MCF 10A (cell line): ENCODE data around the gene NKD1. TPM values are rescaled to one million over a fixed set of nuclear protein-coding genes. Genes with fewer than 3 reads are reported as not detected.

Experiments used
- BruUV-seq: library from RNA; stranded (reverse); fragments of 400-500 nt; replicated peaks from 2 replicates; lab custom pipeline; 2021; lab: Mats Ljungman, UMichigan
- CTCF ChIA-PET: fragments of 300-600 bp; sonication (Branson Sonifier 250); formaldehyde crosslinking; extraction: SDS; loops from one replicate; lab custom pipeline; 2021; ENCODE audit warnings: antibody characterized with exemption, inconsistent platforms; lab: Yijun Ruan, JAX
- POLR2A ChIA-PET: fragments of 300-600, 350-650 bp; sonication (Branson Sonifier 250); formaldehyde crosslinking; extraction: SDS; loops from one replicate; lab custom pipeline; 2020; ENCODE audit warnings: antibody characterized with exemption, inconsistent platforms; lab: Yijun Ruan, JAX
- DNase-seq: peaks from one replicate; pipeline ENCODE4 v3.0.0-alpha.2; 2018; ENCODE audit not compliant: unreplicated experiment
- H3K27ac Mint-ChIP-seq: one replicate; pipeline ENCODE4 v1.8.0; 2022; ENCODE audit warnings: mild to moderate bottlenecking, low read depth, mixed read lengths; ENCODE audit not compliant: unreplicated experiment
- H3K27me3 Mint-ChIP-seq: one replicate; pipeline ENCODE4 v1.8.0; 2022; ENCODE audit warnings: mixed read lengths; ENCODE audit not compliant: insufficient read depth, unreplicated experiment
- H3K36me3 Mint-ChIP-seq: one replicate; pipeline ENCODE4 v1.8.0; 2022; ENCODE audit warnings: mild to moderate bottlenecking, moderate library complexity, mixed read lengths; ENCODE audit not compliant: insufficient read depth, unreplicated experiment
- H3K4me1 Mint-ChIP-seq: one replicate; pipeline ENCODE4 v1.8.0; 2022; ENCODE audit warnings: mixed read lengths; ENCODE audit not compliant: insufficient read depth, unreplicated experiment
- H3K4me3 Mint-ChIP-seq: one replicate; pipeline ENCODE4 v1.8.0; 2022; ENCODE audit warnings: mild to moderate bottlenecking, moderate library complexity, mixed read lengths; ENCODE audit not compliant: unreplicated experiment
- H3K9me3 Mint-ChIP-seq: one replicate; pipeline ENCODE4 v1.8.0; 2022; ENCODE audit warnings: mixed read lengths; ENCODE audit not compliant: unreplicated experiment
- CTCF ChIP-seq: fragments of 200-600 bp; IDR thresholded peaks from one replicate; pipeline ENCODE4 v1.8.0; 2022; ENCODE audit warnings: antibody characterized with exemption, mild to moderate bottlenecking; ENCODE audit not compliant: unreplicated experiment
- intact Hi-C: fragments of 100-400 bp; cut with micrococcal nuclease; formaldehyde crosslinking; loops from 2 replicates; pipeline ENCODE4 v1.14.1; 2022
- total RNA-seq: library from RNA; stranded (reverse); gene quantifications from 2 replicates; pipeline ENCODE4 v1.2.3, GENCODE V29; 2022

Gene NKD1
- total RNA-seq, 1 experiment from 2014 or later = 0.07 TPM

GRCh38 chr16:50609049-50609448 lies 60.9 kb downstream of the NKD1 start:
- no TSS peak for BruUV-seq
- Mint-ChIP-seq H3K36me3 (no peaks in the 10 kb centered on the region), H3K9me3 (no peaks in the 10 kb centered on the region), H3K4me1 (no peaks in the 10 kb centered on the region), H3K27me3 (no peaks in the 10 kb centered on the region), H3K4me3 (no peak overlapping the region), H3K27ac (no peak overlapping the region)
- POLR2A ChIA-PET = no interaction called here
- CTCF ChIA-PET = no interaction called here
- no peak for TF ChIP-seq CTCF
- DNase-seq = no peak
- intact Hi-C loops = no loop called here

GRCh38 chr16:50609471-50609870 lies 61.3 kb downstream of the NKD1 start:
- Mint-ChIP-seq H3K4me3 (no peak overlapping the region), H3K36me3 (no peaks in the 10 kb centered on the region), H3K27me3 (no peaks in the 10 kb centered on the region), H3K4me1 (no peaks in the 10 kb centered on the region), H3K27ac (no peak overlapping the region), H3K9me3 (no peaks in the 10 kb centered on the region)
- no TSS peak for BruUV-seq
- CTCF ChIA-PET = interaction anchor here (0.8 kb wide), 1 partner anchor 931 kb away, joined by 5 read pairs; no protein-coding TSS in a partner anchor
- POLR2A ChIA-PET = no interaction called here
- intact Hi-C loops = no loop called here
- no peak for DNase-seq
- no peak for TF ChIP-seq CTCF

- POLR2A ChIA-PET = no interaction called here
- no peak for DNase-seq
- Mint-ChIP-seq H3K4me1 (no peaks in the 10 kb centered on the region), H3K36me3 (no peaks in the 10 kb centered on the region), H3K27ac (no peak overlapping the region), H3K27me3 (no peaks in the 10 kb centered on the region), H3K9me3 (no peaks in the 10 kb centered on the region), H3K4me3 (no peak overlapping the region)
- no TSS peak for BruUV-seq
- intact Hi-C loops = no loop called here
- TF ChIP-seq CTCF = no peak
- CTCF ChIA-PET = interaction anchor here (1.4 kb wide), 1 partner anchor 55 kb away, joined by 4 read pairs; no protein-coding TSS in a partner anchor
Measured at GRCh38 chr16:50610331-50611262, 62.4 kb downstream of the NKD1 start.

GRCh38 chr16:50611332-50611934 lies 63.2 kb downstream of the NKD1 start:
- Mint-ChIP-seq H3K27ac (no peak overlapping the region), H3K4me3 (no peak overlapping the region), H3K4me1 (no peaks in the 10 kb centered on the region), H3K36me3 (no peaks in the 10 kb centered on the region), H3K27me3 (no peaks in the 10 kb centered on the region), H3K9me3 (no peaks in the 10 kb centered on the region)
- ChIA-PET POLR2A (interaction anchor here (0.5 kb wide), 1 partner anchor 571 kb away, joined by 3 read pairs; no protein-coding TSS in a partner anchor), CTCF (interaction anchor here (0.6 to 1.4 kb wide), 2 partner anchors 54 to 60 kb away, joined by 3 to 4 read pairs; no protein-coding TSS in a partner anchor)
- no peak for TF ChIP-seq CTCF
- intact Hi-C loops = no loop called here
- no TSS peak for BruUV-seq
- peak; percentile 25 for DNase-seq
